Suprapubic skin (tissue), 4 donors: ENCODE results near the gene SLC45A3. TPM values are rescaled to one million over a fixed set of nuclear protein-coding genes. Genes with fewer than 3 reads are reported as not detected.

ENCODE experiments used
- DNase-seq, 2 donors: peaks; one replicate each; pipeline ENCODE4 v3.0.0-alpha.2; 2019; ENCODE audit warnings: low spot score in 2 of 2
- H3K27ac ChIP-seq: fragments of 200-600 bp; sonication (generic); one replicate; pipeline ENCODE4 v1.5.1; 2019
- H3K27me3 ChIP-seq: fragments of 200-600 bp; sonication (generic); one replicate; pipeline ENCODE4 v1.5.1; 2019
- H3K36me3 ChIP-seq: fragments of 200-600 bp; sonication (generic); one replicate; pipeline ENCODE4 v1.5.1; 2019
- H3K4me1 ChIP-seq: fragments of 200-600 bp; sonication (generic); one replicate; pipeline ENCODE4 v1.5.1; 2019
- H3K4me3 ChIP-seq: fragments of 200-600 bp; sonication (generic); one replicate; pipeline ENCODE4 v1.5.1; 2019; ENCODE audit warnings: mild to moderate bottlenecking
- H3K9me3 ChIP-seq: fragments of 200-600 bp; sonication (generic); one replicate; pipeline ENCODE4 v1.5.1; 2019
- EP300 ChIP-seq: sonication (generic); formaldehyde crosslinking; IDR thresholded peaks from one replicate; pipeline ENCODE4 v1.6.1; 2017; ENCODE audit warnings: antibody characterized with exemption
- POLR2A ChIP-seq, 2 donors: fragments of 450-650 bp; IDR thresholded peaks; one replicate each; pipeline ENCODE4 v1.6.1; 2017; ENCODE audit warnings: antibody characterized with exemption in 2 of 2, mild to moderate bottlenecking in 2 of 2, moderate library complexity in 2 of 2
- POLR2AphosphoS5 ChIP-seq, 3 donors: sonication (generic); formaldehyde crosslinking; IDR thresholded peaks; one replicate each; pipeline ENCODE4 v1.6.1; 2017; ENCODE audit warnings: antibody characterized with exemption in 3 of 3
- WGBS: methylation state at CpG from one replicate; pipeline ENCODE4 v1.1.5; 2018; 5-methylcytosine and 5-hydroxymethylcytosine counted together
- total RNA-seq, 4 donors: library from RNA; depleted of rRNA; stranded (reverse); fragments of >200 nt; gene quantifications; one replicate each; pipeline ENCODE4 v1.1.0, GENCODE V29; 2016
- TF ChIP-seq, protein P1 (sequence below), 2 donors: fragments of 200-600 bp in 1 of 2; fragments of 450-650 bp in 1 of 2; sonication (generic) in 1 of 2; IDR thresholded peaks; one replicate each; pipeline ENCODE4 v1.5.1; 2016 to 2019; ENCODE audit warnings: antibody characterized with exemption in 2 of 2, mild to moderate bottlenecking in 1 of 2, moderate library complexity in 1 of 2

The SLC45A3 gene
- total RNA-seq, 4 donors from 2014 or later = 1.4 to 3.3 (median 2.2) TPM

DNA sequence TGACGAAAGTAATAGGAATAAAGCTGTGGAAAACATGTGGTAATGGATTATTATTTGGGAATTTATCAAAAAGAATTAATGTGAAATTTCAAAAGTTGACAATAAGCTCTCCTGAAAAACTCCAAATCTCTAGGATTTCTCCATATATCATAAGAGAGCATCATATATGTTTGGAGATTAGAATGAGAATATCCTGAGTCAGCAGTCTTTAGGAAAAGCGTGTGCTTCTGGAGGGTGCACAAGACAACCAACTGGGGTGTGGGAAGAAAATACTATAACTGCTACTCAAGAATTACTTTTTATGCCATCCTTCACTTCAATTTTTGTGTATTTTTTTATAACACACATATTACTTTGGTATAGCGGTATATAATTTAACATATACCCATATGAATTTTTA is 68.2 kb downstream of the SLC45A3 start:
- Histone ChIP-seq H3K27ac (no peak overlapping the region), H3K36me3 (peaks cover 26% of the 10 kb centered on the region), H3K9me3 (no peaks in the 10 kb centered on the region), H3K27me3 (no peaks in the 10 kb centered on the region), H3K4me3 (no peak overlapping the region), H3K4me1 (peaks cover 22% of the 10 kb centered on the region)
- DNase-seq = no peak
- TF ChIP-seq, protein P1, sequence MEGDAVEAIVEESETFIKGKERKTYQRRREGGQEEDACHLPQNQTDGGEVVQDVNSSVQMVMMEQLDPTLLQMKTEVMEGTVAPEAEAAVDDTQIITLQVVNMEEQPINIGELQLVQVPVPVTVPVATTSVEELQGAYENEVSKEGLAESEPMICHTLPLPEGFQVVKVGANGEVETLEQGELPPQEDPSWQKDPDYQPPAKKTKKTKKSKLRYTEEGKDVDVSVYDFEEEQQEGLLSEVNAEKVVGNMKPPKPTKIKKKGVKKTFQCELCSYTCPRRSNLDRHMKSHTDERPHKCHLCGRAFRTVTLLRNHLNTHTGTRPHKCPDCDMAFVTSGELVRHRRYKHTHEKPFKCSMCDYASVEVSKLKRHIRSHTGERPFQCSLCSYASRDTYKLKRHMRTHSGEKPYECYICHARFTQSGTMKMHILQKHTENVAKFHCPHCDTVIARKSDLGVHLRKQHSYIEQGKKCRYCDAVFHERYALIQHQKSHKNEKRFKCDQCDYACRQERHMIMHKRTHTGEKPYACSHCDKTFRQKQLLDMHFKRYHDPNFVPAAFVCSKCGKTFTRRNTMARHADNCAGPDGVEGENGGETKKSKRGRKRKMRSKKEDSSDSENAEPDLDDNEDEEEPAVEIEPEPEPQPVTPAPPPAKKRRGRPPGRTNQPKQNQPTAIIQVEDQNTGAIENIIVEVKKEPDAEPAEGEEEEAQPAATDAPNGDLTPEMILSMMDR (IDR thresholded peaks at IDR 0.05) = no peak
- no peak for TF ChIP-seq EP300
- no peak for TF ChIP-seq POLR2AphosphoS5 (IDR thresholded peaks at IDR 0.05)
- TF ChIP-seq POLR2A (IDR thresholded peaks at IDR 0.05) = no peak
- 96% methylated on average over 3 of the region's 3 CpGs for WGBS

DNA sequence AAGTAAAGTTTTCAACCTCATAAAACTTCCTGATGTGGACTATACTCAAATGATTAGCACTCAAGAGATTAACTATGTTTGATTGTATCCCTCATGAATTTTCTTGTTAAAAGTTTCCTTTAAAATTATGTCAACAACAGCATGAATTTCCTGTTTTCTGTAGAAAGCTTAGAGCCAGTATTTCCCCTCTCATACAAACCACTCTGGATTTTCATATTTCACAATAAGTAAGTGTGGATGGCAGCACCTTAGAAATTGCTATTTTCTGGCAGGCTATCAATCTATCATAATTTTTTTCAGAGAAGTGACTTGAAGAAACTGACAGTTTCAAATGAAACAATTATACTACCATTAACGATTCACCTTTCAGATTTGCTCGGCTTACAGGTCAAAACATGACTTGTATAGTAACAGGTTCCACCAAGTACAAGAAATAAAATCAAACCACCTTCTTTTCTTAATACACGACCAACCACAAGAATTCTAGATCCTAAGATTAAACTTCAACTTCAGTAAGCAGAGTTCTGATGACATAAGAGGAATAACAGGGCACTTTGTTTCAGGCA is 69.3 kb downstream of the SLC45A3 start:
- H3K27me3 ChIP-seq = no peaks in the 10 kb centered on the region
- peaks cover 22% of the 10 kb centered on the region for H3K4me1 ChIP-seq
- 39% methylated on average over 3 of the region's 3 CpGs for WGBS
- H3K36me3 ChIP-seq = peaks cover 18% of the 10 kb centered on the region
- no peak for DNase-seq
- no peak for TF ChIP-seq POLR2AphosphoS5 (IDR thresholded peaks at IDR 0.05)
- no peak for TF ChIP-seq EP300
- no peak for TF ChIP-seq POLR2A (IDR thresholded peaks at IDR 0.05)
- TF ChIP-seq, protein P1 (IDR thresholded peaks at IDR 0.05) = no peak
- no peak overlapping the region for H3K4me3 ChIP-seq
- H3K9me3 ChIP-seq = no peaks in the 10 kb centered on the region
- peak overlapping the region; percentile 35 for H3K27ac ChIP-seq

DNA sequence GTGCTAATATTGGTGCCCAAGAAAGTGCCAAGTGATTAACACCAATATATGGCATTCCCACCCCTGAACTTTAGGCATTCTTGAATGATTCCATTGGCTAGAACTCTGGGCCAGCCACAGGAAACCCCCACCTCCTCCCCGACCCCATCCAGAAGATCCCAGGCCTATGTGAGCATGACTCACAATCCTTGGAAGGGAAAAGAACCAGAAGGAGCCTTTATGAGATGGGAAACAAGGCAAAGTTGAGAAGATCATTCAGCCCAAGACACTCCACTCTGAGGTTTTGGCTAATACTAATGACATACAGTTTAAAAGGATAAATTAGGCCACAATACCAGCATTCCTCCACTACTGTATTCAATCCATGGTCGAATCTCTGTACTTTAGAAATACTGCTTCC is 70.3 kb downstream of the SLC45A3 start:
- H3K27ac ChIP-seq = peak overlapping the region; percentile 16
- H3K9me3 ChIP-seq = no peaks in the 10 kb centered on the region
- H3K27me3 ChIP-seq = no peaks in the 10 kb centered on the region
- WGBS = 45% methylated on average over 2 of the region's 2 CpGs
- H3K36me3 ChIP-seq = peaks cover 12% of the 10 kb centered on the region
- H3K4me3 ChIP-seq = no peak overlapping the region
- no peak for DNase-seq
- H3K4me1 ChIP-seq = peaks cover 22% of the 10 kb centered on the region
- TF ChIP-seq EP300 (no peak), POLR2AphosphoS5 (IDR thresholded peaks at IDR 0.05) (no peak), POLR2A (IDR thresholded peaks at IDR 0.05) (no peak)
- TF ChIP-seq, protein P1 (IDR thresholded peaks at IDR 0.05) = no peak

Other genes starting within 250 kb of the SLC45A3 start
- gene BLACAT1, start 224.5 kb downstream of the SLC45A3 start, total RNA-seq = not detected
- 1 to 10 TPM; 2.7 to 9.7 (median 4.7) TPM for gene CDK18, start 175.8 kb downstream of the SLC45A3 start, total RNA-seq
- 10 to 100 TPM; 30.9 to 52.6 (median 43.8) TPM for gene ELK4, start 48.5 kb downstream of the SLC45A3 start, total RNA-seq
- gene NUCKS1, start 69.7 kb upstream of the SLC45A3 start, total RNA-seq = 10 to 100 TPM; 48.7 to 73.0 (median 60.3) TPM
- 10 to 100 TPM in 2 of 4 donors, 1 to 10 TPM in 2; 9.7 to 15.4 (median 12.1) TPM for gene RAB29, start 95.0 kb upstream of the SLC45A3 start, total RNA-seq
- gene SLC41A1, start 132.7 kb upstream of the SLC45A3 start, total RNA-seq = 10 to 100 TPM; 14.6 to 20.8 (median 16.7) TPM
- gene PM20D1, start 169.6 kb upstream of the SLC45A3 start, total RNA-seq = 10 to 100 TPM; 33.0 to 77.4 (median 57.8) TPM